ENCODE measurements around the gene PRKAG2.

Gene PRKAG2

GRCh38 chr7:151710121-151710640, 166.7 kb downstream of the PRKAG2 start:
- Histone ChIP-seq H4K20me1 (ENCODE audit: insufficient read depth, low read length) (no peaks in the 10 kb centered on the region), H3K4me2 (ENCODE audit: low read length) (peak overlapping the region; percentile 60), H3K9me3 (ENCODE audit: insufficient read depth, low read length) (no peaks in the 10 kb centered on the region), H3K27me3 (ENCODE audit: low read depth, low read length) (peaks cover 16% of the 10 kb centered on the region), H3K4me3 (ENCODE audit: low read length) (peak overlapping the region; percentile 52), H3K27ac (ENCODE audit: low read length) (peak overlapping the region; percentile 23; the same call in 1 of the 2 replicates), H2AFZ (ENCODE audit: low read depth, low read length) (peak overlapping the region; percentile 3; the same call in 1 of the 2 replicates), H3K36me3 (replicated peaks; ENCODE audit: low read depth, low read length) (no peaks in the 10 kb centered on the region), H3K4me1 (ENCODE audit: low read length) (peaks cover 51% of the 10 kb centered on the region), H3K9ac (ENCODE audit: low read length) (peak overlapping the region; percentile 10; the same call in 1 of the 2 replicates), H3K79me2 (ENCODE audit: low read length) (no peaks in the 10 kb centered on the region)
- TF ChIP-seq EZH2phosphoT487 (IDR thresholded peaks at IDR 0.05; ENCODE audit: low read depth) (no peak), CTCF (IDR thresholded peaks at IDR 0.05; ENCODE audit: low read depth, low read length) (no peak)

- Histone ChIP-seq H3K4me2 (ENCODE audit: low read length) (peak overlapping the region; percentile 60), H3K79me2 (ENCODE audit: low read length) (no peaks in the 10 kb centered on the region), H3K4me3 (ENCODE audit: low read length) (no peak overlapping the region), H4K20me1 (ENCODE audit: insufficient read depth, low read length) (no peaks in the 10 kb centered on the region), H3K9me3 (ENCODE audit: insufficient read depth, low read length) (no peaks in the 10 kb centered on the region), H3K4me1 (ENCODE audit: low read length) (peaks cover 51% of the 10 kb centered on the region), H3K27ac (ENCODE audit: low read length) (no peak overlapping the region), H2AFZ (ENCODE audit: low read depth, low read length) (no peak overlapping the region), H3K36me3 (replicated peaks; ENCODE audit: low read depth, low read length) (no peaks in the 10 kb centered on the region), H3K27me3 (ENCODE audit: low read depth, low read length) (peaks cover 16% of the 10 kb centered on the region), H3K9ac (ENCODE audit: low read length) (no peak overlapping the region)
- TF ChIP-seq EZH2phosphoT487 (IDR thresholded peaks at IDR 0.05; ENCODE audit: low read depth) (no peak), CTCF (IDR thresholded peaks at IDR 0.05; ENCODE audit: low read depth, low read length) (no peak)
These were observed 167.5 kb downstream of the PRKAG2 start for GRCh38 chr7:151709141-151710038.

- H4K20me1 ChIP-seq (ENCODE audit: insufficient read depth, low read length) = no peaks in the 10 kb centered on the region
- H2AFZ ChIP-seq (ENCODE audit: low read depth, low read length) = no peak overlapping the region
- peaks cover 51% of the 10 kb centered on the region for H3K4me1 ChIP-seq (ENCODE audit: low read length)
- no peak overlapping the region for H3K27ac ChIP-seq (ENCODE audit: low read length)
- no peak overlapping the region for H3K4me3 ChIP-seq (ENCODE audit: low read length)
- H3K27me3 ChIP-seq (ENCODE audit: low read depth, low read length) = peaks cover 16% of the 10 kb centered on the region
- no peak for TF ChIP-seq EZH2phosphoT487 (IDR thresholded peaks at IDR 0.05; ENCODE audit: low read depth)
- no peak for TF ChIP-seq CTCF (IDR thresholded peaks at IDR 0.05; ENCODE audit: low read depth, low read length)
- no peak overlapping the region for H3K9ac ChIP-seq (ENCODE audit: low read length)
- no peak overlapping the region for H3K4me2 ChIP-seq (ENCODE audit: low read length)
- H3K79me2 ChIP-seq (ENCODE audit: low read length) = no peaks in the 10 kb centered on the region
- H3K36me3 ChIP-seq (replicated peaks; ENCODE audit: low read depth, low read length) = no peaks in the 10 kb centered on the region
- no peaks in the 10 kb centered on the region for H3K9me3 ChIP-seq (ENCODE audit: insufficient read depth, low read length)
These were observed 168.3 kb downstream of the PRKAG2 start for GRCh38 chr7:151708610-151709009.

GRCh38 chr7:151707757-151708156, 169.2 kb downstream of the PRKAG2 start:
- no peak overlapping the region for H2AFZ ChIP-seq (ENCODE audit: low read depth, low read length)
- H3K36me3 ChIP-seq (replicated peaks; ENCODE audit: low read depth, low read length) = no peaks in the 10 kb centered on the region
- H3K9me3 ChIP-seq (ENCODE audit: insufficient read depth, low read length) = no peaks in the 10 kb centered on the region
- H3K4me1 ChIP-seq (ENCODE audit: low read length) = peaks cover 47% of the 10 kb centered on the region
- no peaks in the 10 kb centered on the region for H4K20me1 ChIP-seq (ENCODE audit: insufficient read depth, low read length)
- H3K27ac ChIP-seq (ENCODE audit: low read length) = no peak overlapping the region
- no peaks in the 10 kb centered on the region for H3K79me2 ChIP-seq (ENCODE audit: low read length)
- H3K9ac ChIP-seq (ENCODE audit: low read length) = no peak overlapping the region
- H3K27me3 ChIP-seq (ENCODE audit: low read depth, low read length) = peaks cover 16% of the 10 kb centered on the region
- no peak overlapping the region for H3K4me3 ChIP-seq (ENCODE audit: low read length)
- no peak overlapping the region for H3K4me2 ChIP-seq (ENCODE audit: low read length)
- TF ChIP-seq CTCF (IDR thresholded peaks at IDR 0.05; ENCODE audit: low read depth, low read length) (no peak), EZH2phosphoT487 (IDR thresholded peaks at IDR 0.05; ENCODE audit: low read depth) (no peak)
